T follicular helper cell (primary cell): ENCODE measurements around the gene F13A1.

Experiments used
- DNase-seq: peaks from one replicate; pipeline ENCODE4 v3.0.0-alpha.2; 2020; ENCODE audit warnings: low read depth
- total RNA-seq, 2 experiments: gene quantifications; one replicate each; lab custom pipeline; 2026; lab: John Stamatoyannopoulos, UW

The F13A1 gene
- total RNA-seq, result 0 to 0.06 reads per million in 2 experiments

DNA sequence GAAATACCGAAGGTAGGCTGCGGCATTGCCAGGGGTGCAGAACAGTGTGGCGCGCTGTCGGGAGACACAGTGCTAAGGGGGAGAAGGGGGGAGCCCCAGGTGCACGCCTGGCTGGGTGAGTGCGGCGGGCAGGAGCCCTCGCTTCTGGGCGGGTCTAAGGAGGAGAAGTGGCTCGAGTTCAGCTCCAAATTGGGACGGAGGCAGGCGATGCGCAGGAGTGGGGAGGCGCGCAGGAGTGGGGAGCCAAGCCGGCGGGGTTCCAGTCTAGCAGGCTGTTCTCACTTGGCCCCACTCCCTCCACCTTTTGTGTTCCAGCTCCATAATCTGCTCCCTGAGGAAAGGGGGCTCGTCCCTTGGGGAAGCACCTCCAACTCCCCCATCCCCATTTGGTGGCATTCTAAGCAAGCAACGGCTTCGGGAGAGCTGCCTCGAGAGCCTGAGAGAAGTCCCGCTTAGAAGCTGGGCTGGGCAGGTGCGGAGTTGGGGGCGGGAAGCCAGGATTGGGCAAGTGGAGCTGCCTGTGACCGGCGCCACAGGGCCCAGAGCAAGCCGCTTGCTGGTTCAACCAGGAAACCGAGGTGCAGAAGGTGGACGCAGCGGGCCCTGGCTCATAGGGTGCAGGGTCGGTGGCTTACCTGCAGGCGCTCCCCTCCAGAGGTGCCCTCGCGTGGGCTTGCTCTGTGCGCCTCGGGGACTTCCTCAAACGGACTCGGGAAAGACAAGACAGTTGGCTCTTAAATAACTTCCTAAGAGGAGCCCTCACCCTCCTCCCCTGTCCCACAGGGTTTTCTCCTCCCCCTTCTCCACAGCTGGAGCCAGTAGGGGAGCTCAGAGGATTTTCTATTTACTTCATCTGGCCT is at the start of gene F13A1:
Gene F13A1, minus strand, starts transcription at position 711 of the 860 bp plus-strand sequence. CDS start 1,998 bp downstream, outside the sequence.
- DNase-seq, result no peak

DNA sequence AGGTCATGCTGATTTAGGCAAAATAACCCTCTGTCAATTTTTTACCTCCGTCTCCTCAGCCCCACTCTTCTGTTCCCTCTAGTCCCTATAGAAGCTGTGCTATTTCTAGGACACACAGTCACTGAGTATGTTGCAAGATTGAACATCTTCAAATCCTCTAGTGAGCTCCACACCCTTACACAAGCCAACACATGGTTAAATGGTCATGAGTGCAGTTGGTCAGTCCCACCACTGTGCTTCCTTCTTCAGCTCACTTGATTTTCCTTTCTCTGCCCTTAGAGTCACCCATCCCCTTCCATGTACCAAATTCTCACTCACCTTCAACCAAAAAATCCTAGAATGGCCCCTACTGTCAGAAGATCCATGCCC is 48.2 kb upstream of the F13A1 start:
- no peak for DNase-seq

DNA sequence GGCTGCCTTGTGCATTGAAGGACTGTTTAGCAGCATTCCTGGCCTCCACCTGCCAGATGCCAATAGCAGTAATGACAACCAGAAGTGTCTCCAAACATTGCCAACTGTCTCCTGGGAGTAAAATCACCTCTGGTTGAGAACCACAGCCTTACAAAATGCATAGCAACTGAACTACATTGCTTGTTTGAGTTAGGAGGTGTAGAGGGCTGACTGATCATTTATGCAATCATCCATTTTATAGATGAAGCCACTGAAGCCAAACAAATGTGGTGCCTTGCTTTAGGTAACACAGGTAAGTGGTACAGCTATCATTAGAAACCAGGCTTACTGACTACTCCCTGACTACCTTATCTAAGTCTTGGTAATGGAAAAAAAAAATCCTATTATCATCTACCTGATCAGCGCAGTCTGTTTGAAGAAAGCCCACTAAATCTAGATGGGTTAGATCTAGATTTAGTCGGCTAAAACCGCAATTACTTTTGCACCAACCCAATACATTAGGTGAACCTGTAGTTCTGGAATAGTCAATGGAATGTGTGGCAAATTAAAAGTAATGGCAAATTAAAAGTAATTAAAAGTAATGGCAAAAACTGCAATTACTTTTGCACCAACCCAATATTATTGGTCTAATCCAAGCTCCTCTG is 47.7 kb upstream of the F13A1 start:
- DNase-seq, result no peak

- DNase-seq, result no peak
Measured at GRCh38 chr6:6366803-6367202, 46.3 kb upstream of the F13A1 start.

DNA sequence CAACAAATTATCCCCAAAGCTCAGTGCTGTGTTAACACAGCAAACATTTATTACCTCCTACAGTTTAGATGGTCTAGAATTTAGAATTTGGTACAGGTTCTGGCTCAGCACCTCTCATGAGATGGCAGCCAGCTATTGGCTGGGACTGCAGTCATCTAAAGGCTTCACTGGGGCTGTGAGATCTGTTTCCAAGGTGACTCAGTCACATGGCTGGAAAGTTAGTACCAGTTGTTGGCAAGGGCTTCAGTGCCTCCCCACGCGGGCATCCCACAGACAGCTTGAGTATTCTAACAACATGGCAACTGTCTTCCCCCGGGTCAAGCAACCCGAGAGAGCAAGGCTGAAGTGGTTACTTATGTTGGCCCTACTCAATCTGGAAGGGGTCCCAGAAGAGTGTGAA is 44.8 kb upstream of the F13A1 start:
- no peak for DNase-seq

DNA sequence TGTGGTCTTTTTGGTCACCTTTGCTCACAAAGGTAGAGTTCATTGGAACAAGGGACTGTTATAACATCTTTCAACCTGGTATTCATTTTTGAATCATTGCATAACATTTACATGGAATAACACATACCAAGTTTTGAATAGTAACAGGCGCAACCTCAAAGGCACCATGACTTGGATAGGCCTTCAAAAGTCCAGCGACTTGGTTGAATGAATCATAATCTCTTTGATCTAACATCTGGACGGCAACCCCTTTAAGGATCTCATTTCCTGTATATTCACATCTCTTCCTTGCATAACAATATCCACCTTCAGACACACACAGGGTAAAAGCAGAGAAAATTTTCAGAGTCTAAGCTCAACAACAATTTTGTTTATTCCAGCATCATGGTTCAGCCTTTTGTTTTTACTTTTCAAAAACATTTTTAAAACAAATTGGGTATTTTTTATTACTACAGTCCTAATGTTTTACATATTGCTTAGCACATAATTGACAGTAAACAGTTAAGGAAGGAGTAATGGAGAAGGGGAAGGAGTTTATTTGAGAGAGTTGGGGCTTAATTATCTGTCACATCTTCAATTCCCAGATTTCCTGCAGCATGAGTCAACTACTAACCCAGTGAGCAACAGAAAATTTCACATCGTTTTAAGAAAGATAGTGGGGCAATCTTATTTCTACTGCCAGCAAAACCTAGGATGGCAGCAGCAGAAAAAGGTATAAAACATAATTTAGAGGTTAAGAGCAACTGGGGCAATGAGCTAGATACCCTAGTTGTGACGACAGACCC is 41.8 kb upstream of the F13A1 start:
- no peak for DNase-seq

- no peak for DNase-seq
Measured at GRCh38 chr6:6357530-6357929, 37.1 kb upstream of the F13A1 start.

GRCh38 chr6:6357032-6357431 is 36.6 kb upstream of the F13A1 start:
- no peak for DNase-seq

- no peak for DNase-seq
Measured at GRCh38 chr6:6352772-6353171, 32.3 kb upstream of the F13A1 start.

DNA sequence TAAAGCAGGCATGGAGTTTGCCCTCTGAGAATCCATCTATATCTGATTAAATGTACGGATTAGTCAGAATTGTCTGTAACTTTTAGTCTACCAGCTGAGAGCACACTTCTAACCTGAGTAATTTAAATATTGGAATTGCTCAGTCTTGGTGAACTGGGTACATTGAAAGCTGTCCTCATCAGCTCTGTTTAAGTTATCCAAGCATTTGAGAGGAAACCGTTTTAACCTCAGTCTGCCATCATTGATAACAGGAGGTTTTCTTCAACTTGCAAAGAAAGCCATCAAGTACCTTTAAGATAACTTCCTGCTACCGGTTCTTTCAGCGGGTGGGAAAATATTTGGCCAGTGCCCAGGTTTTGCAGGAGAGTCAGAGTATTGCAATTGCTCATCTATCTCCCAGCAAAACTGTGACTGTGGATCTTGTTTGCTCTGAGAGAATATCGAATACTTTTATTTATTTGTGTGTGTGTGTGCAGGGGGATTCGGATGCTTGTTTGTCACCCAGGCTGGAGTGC is 31.1 kb upstream of the F13A1 start:
- DNase-seq, result no peak

DNA sequence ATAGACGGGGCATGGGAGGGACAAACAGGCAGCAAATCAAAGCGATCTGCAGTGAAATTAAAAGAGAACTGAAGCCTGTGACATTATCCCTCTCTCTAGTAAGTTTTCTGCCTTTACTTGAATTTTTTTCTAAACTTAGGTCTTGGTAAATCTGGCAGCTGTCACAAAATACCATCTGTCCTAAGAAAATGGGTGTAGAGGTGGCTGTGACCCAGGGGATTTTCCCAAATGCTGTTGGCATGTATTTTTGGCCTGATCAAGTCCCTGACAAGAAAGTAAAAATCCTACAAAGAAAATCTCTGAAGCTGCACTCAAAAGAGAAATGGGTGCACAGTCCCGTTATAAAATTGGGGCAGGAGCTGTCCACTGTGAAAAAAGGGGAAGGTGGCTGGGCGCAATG is 30.2 kb upstream of the F13A1 start:
- DNase-seq, result no peak

GRCh38 chr6:6348256-6348655 is 27.8 kb upstream of the F13A1 start:
- DNase-seq, result no peak

DNA sequence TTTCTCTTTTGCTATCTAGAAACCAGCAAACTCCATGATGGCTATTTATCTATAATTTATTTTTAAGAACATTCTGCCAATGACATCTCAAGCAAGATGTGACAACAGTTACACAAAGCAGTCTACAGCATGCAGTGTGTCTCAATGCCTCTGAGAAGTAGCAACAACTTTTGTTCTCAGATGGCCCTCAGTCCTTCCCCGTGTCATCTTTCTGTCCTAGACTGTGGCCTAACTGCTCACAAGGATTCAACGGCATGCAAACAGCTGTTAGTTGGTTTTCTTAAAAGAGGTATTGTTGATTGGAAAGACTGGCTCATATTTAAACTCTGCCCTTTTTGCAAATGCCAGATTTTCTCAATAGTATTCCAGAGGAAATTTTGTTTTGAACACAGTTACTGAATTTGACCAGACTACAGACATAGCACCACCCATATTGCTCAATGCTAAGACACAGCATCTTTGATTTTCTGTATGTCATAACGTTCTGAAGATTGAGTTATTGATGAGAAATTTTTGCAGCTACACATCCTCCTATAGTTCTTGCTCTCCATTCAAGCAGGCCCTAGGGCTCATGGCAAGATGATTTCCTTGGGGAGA is 26.1 kb upstream of the F13A1 start:
- no peak for DNase-seq

GRCh38 chr6:6333501-6333900 is 13.0 kb upstream of the F13A1 start:
- DNase-seq, result no peak

- no peak for DNase-seq
Measured at GRCh38 chr6:6332811-6333244, 12.4 kb upstream of the F13A1 start.

DNA sequence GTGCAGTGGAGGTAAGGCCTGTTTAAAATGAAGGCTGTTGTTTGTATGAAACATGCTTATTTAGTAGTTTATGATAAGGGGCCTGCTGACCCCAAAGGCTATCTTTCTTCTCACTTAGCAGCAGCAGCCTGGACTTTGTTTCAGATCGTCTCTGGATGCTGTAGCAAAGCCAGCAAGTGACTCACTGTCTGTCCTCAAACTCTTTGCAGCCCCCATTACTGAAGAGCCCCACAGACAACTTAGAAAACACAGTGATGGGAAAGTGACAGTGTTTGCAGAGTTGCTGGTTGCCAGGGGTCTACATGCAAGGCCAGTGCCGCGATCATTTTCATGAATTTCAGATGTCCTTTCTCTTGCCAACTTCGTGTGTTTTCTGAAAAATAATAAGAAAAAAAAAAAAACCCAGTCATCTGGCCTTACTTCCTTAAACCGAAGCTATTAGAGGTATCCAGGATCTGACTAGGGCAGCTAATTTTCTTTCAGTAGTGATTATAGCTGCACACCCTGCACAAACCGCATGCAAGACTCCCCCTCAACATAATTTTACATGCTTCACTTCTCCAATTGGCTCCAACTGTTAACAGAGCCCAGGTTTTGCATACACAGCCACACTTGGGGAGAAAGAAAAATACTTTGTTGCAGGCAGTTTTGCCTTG is 11.6 kb upstream of the F13A1 start:
- DNase-seq, result no peak

- DNase-seq, result no peak
Measured at GRCh38 chr6:6331393-6331792, 10.9 kb upstream of the F13A1 start.

DNA sequence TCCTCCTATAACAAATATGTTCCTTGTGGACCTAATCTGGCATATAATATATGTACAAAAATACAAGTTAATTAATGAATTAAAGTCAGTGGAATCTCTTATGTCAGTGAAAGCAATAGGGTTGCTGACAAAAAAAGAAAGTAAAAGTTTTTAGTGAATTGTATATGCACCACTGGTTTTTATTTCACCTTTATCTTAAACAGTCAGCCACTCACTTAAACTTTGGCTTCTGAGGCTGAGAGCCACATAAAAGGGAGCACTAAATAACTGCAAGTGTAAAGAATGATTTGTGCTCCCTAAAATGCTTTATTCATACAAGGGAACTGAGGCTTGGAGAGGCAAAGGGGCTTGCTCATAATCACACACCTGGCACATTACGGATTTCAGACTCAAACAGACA is 9.9 kb upstream of the F13A1 start:
- no peak for DNase-seq

DNA sequence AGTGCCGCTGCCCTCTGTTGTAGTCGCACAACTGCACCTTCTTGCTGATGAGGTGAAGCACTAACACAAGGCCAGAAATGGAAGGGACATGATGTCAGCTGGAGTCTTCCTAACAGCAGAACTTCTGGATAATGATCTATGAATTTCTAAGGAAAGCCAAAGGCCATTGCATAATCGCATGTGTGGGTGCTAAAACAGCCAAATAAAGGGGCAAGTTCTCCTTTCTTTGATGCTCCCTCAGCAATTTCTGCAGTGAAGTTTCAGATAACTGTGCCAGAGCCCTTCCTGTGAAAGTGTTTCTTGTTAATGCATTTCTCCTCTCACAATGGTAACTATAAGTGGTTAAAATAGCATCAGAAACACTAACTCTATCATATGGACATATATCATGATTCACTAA is 8.0 kb upstream of the F13A1 start:
- DNase-seq, result no peak

DNA sequence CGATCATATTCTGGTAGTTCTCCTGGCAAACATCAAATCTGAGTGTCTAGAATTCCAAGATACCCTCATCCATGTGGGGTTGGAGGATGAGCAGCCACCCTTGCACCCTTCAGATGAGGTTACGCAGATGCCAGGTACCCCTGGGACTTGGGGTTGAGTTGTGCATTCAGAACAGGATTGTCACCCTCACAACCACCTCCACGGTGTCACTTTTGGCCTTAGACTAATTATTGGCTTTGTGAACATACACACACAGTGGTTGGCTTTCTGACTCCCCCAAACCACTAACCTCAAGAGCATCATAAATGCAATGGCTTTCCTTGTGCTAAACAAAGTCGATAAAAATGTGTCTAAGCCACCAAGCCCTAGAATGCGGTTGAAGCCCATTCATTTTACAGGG is 2.9 kb upstream of the F13A1 start:
- no peak for DNase-seq

DNA sequence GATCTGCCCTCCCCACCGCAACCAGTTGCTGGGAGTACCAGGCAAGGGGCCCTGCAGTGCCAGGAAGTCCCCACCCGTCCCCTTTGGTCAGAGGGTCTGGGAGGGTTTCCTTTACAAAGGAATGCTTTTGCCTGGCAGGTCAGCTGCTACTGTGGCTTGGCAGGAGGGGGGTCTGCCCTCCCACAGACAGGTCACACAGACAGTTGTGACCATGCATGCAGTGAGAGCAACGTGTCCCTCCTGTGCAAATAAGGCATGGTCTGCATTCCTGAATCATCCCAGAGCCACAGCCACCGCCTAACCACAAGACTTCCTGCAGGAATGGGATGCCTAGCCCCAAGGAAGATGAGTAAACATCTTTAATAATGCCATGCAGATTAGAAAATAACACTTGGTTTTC is 439 bp upstream of the F13A1 start:
- DNase-seq, result no peak
